CD4-positive, alpha-beta T cell treated with Interleukin-2 at 100 ng/mL for 4 hours (primary cell): ENCODE results near the gene SLC27A5.
"Not testable (repeated sequence)": the region's sequence is repeated elsewhere in the genome, so short reads cannot be mapped to it uniquely, and the experiment has no call there.

Experiments used
- DNase-seq: peaks from one replicate; pipeline ENCODE4 v3.0.0-alpha.2; 2020; ENCODE audit warnings: low spot score

The SLC27A5 gene

GRCh38 chr19:58468216-58468839 lies 43.5 kb downstream of the SLC27A5 start:
- no peak for DNase-seq

GRCh38 chr19:58466760-58467589 lies 44.8 kb downstream of the SLC27A5 start, which contains the start of gene ZNF324:
TSS of gene ZNF324 (plus strand) at chr19:58467080. CDS start at chr19:58469186, 2,106 bp downstream.
- DNase-seq, result peak; percentile 96

- no peak for DNase-seq
Measured at GRCh38 chr19:58466089-58466759, 45.6 kb downstream of the SLC27A5 start.

GRCh38 chr19:58460039-58460438 lies 51.8 kb downstream of the SLC27A5 start:
- no peak for DNase-seq

GRCh38 chr19:58456111-58456510 lies 55.7 kb downstream of the SLC27A5 start:
- no peak for DNase-seq

GRCh38 chr19:58455306-58455705 lies 56.5 kb downstream of the SLC27A5 start:
- DNase-seq, result no peak

GRCh38 chr19:58453743-58454142 lies 58.0 kb downstream of the SLC27A5 start:
- no peak for DNase-seq

- peak; percentile 97 for DNase-seq
Measured at GRCh38 chr19:58451358-58452101, 60.3 kb downstream of the SLC27A5 start, which contains the start of gene ZNF324B. TSS of gene ZNF324B (plus strand) at chr19:58451622. CDS start at chr19:58453702, 2,080 bp downstream.

- no peak for DNase-seq
Measured at GRCh38 chr19:58450856-58451357, 60.9 kb downstream of the SLC27A5 start.

- DNase-seq, result not testable (repeated sequence)
Measured at GRCh38 chr19:58449980-58450379, 61.8 kb downstream of the SLC27A5 start.

- not testable (repeated sequence) for DNase-seq
Measured at GRCh38 chr19:58448860-58449259, 62.9 kb downstream of the SLC27A5 start.
